CD4-positive, alpha-beta T cell treated with Interleukin-21 for 1 hour (primary cell): ENCODE measurements around the gene TBC1D21.
A peak's percentile ranks its signal among the peaks of the same experiment; 100 is the strongest.

Experiments
- DNase-seq: peaks from one replicate; pipeline ENCODE4 v3.0.0-alpha.2; 2020

The TBC1D21 gene

GRCh38 chr15:73873456-73873855, at the start of gene TBC1D21:
Gene TBC1D21, plus strand, starts transcription at chr15:73873564. Its CDS starts 146 bp downstream, at chr15:73873710.
- no peak for DNase-seq

- no peak for DNase-seq
These were observed 46.6 kb upstream of the TBC1D21 start for GRCh38 chr15:73826711-73827251.

- no peak for DNase-seq
These were observed 43.8 kb upstream of the TBC1D21 start for GRCh38 chr15:73829523-73829922.

DNA sequence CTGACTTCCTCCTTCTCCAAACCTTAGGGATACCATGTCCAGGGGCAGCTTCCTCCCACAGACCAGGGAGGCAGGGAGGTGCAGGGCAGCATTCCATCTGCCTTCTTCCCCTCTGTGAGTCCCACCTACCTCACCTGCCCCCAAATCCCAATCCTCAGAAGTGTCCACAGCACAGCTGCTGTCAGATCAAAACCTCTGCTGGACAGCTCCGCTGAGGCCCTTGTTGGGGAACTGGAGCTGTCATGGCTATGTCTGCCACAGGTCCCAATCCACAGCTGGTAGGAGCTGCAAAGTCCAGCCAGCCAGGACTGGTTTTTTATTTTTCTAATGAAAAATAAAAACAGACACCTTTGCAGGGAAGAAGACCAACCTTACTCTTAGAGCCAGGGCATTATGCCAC, 40.7 kb upstream of the TBC1D21 start:
- DNase-seq, result no peak

- no peak for DNase-seq
These were observed 36.5 kb upstream of the TBC1D21 start for GRCh38 chr15:73836845-73837244.

DNA sequence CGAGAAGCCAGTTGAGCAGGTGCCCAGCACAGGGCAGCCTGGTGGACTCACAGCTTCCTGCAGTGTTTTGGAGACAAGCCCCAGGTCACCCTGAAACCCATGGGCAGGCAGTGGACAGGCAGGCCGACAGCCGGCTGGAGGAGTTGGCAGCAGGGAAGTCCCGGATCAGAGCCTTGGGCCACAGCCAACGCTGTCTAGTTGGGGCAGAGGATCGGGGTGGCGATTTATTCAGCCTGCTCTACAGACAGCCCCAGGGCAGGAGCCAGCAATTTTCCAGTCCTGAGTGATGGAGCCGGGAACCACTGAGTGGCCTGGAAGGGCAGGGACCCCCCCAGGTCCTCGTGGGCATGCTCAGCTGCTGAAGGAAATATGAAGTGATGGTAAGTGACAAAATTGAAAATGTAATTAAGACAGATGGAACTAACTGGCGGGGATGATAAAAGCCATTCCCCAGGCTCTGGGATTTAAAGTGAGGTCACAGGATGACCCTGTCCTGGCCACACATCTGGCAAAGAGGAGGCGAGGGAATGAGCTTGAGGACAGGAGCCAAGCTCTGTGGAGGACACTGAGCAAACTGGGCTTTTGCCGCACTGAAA, 34.4 kb upstream of the TBC1D21 start:
- DNase-seq, result no peak

- no peak for DNase-seq
These were observed 33.5 kb upstream of the TBC1D21 start for GRCh38 chr15:73839699-73840377.

DNA sequence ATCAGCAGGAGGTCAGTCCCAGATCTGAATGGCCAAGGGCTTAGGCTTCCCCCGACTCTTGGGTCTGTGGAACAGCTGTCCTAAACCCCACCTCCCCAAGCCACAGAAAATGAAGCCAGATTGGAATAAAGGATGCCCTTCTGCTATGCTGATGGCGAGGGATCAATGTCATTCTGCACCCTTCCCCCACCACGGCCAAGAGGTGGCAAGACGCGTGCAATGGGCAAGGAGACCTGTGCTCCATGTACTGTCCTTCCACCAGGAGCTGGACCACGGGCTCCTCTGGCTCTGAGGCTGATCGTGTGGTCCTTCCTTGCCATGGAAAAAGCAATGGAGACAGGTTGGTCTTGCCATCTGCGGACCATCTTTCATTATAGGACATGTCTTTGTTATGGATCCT, 32.6 kb upstream of the TBC1D21 start:
- DNase-seq, result no peak

DNA sequence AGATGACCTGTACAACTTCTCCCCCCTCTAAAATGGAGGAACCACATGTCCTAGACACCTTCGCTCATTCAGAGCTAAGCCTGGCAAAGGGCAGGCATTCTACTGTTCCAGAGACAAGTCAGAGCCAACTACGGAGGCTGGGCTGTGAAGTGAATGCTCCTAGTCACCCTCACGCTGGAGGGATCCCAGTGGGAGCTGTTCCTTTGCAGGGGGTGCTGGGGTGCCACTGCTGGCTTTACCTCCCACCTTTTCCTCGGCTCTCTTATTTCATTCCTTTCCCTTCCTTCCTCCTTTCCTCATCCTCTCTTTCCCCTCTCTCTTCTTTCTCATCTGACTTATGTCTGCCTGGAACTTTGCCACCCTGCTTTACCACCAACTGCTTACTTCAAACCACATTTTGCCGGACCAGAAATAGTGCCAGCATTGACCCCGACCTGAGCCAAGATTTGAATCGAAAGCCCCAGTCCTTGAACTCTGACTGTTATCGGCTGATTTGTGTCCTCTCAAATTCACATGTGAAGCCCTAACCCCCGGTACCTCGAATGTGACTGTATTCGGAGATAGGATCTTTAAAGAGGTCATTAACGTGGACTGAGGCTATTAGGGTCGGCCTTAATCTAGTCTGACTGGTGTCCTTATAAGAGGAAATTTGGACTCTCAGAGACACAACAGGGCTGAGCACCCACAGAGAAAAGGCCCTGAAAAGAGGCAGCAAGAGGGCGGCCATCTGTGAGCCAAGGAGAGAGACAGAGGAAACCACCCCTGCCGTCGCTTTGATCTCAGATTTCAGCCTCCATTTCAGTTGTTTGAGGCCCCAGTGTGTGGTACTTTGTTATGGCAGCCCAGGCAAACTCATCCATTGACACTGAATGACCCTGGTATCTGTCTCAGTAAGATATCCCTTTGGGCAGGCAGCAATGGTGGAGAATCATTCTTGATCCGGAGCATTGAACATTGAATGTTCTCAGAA, 31.3 kb upstream of the TBC1D21 start:
- no peak for DNase-seq

DNA sequence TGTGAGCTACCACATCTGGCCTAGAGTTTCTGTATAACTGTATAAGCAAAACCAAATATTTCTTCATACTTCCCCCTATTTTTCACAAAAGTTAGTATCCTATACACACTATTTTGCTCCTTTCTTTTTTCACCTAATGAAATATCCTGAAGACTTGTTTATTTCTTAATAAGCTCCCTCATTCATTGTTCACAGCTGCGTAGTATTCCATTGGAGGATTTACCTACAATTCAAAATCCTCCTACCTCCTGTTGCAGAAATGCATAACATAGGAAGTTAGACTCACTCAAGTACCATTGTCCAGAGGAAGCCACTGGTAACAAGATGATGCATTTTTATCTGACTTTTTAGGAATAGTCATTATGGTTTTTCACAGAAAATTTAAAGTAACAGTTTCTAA, 29.6 kb upstream of the TBC1D21 start:
- DNase-seq, result no peak

- DNase-seq, result no peak
These were observed 29.0 kb upstream of the TBC1D21 start for GRCh38 chr15:73844356-73844755.

DNA sequence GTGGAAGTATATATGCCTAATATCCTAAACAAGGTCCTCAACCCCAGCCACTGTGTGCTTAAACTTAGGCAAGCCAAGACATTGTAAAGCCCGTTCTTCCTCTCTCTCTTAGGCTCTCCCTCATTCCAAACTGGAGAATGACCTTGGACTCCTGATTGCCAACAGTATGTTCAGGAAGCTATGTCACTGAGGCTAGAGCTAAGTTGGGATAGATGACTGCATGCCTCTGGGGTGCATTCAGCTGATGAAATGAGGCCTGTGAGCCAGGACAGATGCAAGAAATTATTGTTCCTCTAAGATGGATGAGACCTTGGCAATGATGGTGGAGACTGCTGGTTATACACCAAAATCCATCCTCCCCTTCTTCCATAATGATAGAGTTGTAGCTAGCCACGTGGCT, 27.9 kb upstream of the TBC1D21 start:
- no peak for DNase-seq

GRCh38 chr15:73845907-73846306, 27.5 kb upstream of the TBC1D21 start:
- DNase-seq, result no peak

DNA sequence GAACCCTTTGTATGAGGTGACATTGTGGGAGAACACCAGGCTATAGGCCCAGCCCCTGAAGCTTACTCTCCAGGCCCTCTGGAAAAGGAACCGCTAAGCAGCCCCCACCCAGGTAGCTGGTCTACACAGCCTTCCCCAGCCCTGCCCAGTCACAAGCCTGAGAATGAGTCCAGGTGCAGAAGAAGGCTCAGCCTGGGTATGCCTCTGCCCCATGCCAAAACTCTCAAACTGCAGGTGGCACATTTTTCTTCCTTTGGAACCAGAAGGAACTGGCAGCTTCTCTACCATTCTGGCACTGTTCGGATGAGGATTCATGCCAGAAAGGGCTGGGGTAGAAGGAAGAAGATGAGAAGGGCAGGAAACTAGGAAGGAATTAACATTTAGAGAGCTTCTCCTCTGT, 23.7 kb upstream of the TBC1D21 start:
- no peak for DNase-seq

- DNase-seq, result no peak
These were observed 23.1 kb upstream of the TBC1D21 start for GRCh38 chr15:73850228-73850627.

DNA sequence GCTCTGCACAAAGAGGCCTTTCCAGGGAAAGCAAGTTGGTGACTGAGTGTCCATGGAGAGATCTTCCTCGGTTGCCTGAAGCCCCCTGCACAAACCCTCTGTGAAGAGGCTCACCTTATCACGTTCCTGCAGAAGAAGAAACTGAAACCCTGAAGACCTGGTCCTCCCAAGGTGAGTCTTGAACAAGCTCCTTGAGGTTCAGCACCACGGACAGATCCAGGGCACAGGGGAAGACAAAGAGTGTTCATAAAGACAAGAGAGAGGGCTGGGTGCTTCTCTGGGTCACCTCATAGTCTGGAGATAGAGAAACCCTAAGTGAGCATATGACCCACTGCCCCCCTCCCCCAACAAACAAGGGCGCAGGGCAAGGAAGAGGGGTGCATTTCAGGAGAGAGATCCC, 21.7 kb upstream of the TBC1D21 start:
- peak; percentile 25 for DNase-seq

- DNase-seq, result no peak
These were observed 20.9 kb upstream of the TBC1D21 start for GRCh38 chr15:73852507-73852906.

DNA sequence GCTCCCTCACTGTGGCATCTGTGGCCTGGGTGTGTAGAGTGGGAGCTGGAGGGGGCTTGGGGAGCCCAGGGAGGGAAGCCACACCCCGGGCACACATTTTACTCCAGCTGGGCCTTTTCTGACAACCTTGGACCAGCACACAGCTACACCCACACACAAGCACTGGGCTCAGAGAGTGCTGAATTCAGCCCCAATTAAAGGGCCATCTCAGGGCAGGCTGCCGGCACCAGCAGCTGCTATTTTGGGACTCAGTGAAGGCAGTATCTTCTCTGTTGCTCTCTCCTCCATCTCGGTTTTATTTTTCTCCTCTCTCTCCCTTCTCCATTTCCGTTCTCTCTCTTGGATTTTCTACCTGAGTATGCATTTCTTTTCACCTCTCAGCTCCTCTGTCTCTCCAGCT, 19.1 kb upstream of the TBC1D21 start:
- DNase-seq, result no peak

GRCh38 chr15:73856458-73857192, 16.7 kb upstream of the TBC1D21 start:
- no peak for DNase-seq

- no peak for DNase-seq
These were observed 16.0 kb upstream of the TBC1D21 start for GRCh38 chr15:73857193-73857920.

GRCh38 chr15:73858062-73858461, 15.3 kb upstream of the TBC1D21 start:
- DNase-seq, result no peak

GRCh38 chr15:73862276-73862675, 11.1 kb upstream of the TBC1D21 start:
- no peak for DNase-seq
